ENCODE results near the gene ZBED4. TPM values are rescaled to one million over a fixed set of nuclear protein-coding genes. Genes with fewer than 3 reads are reported as not detected.

The ZBED4 gene
- total RNA-seq, 1 donor from 2014 or later: 22.7 TPM

DNA sequence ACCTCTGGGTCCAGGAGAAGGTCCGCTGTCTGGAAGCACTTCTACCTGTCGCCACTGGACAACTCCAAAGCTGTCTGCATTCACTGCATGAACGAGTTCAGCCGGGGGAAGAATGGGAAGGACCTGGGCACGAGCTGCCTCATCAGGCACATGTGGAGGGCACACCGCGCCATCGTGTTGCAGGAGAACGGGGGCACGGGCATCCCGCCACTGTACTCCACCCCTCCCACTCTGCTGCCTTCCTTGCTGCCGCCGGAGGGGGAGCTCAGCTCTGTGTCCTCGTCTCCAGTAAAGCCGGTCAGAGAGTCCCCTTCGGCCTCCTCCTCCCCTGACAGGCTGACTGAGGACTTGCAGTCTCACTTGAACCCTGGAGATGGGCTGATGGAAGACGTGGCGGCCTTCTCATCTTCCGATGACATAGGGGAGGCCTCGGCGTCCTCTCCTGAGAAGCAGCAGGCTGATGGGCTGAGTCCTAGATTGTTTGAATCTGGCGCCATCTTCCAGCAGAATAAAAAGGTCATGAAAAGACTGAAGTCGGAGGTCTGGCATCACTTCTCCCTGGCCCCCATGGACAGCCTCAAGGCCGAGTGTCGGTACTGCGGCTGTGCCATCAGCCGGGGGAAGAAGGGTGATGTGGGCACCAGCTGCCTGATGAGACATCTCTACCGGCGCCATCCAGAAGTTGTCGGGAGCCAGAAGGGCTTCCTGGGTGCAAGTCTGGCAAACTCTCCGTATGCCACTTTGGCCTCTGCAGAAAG is 31.0 kb downstream of the ZBED4 start:
- H3K27me3 Mint-ChIP-seq (ENCODE audit: low read depth, unreplicated experiment): no peaks in the 10 kb centered on the region
- no peak for DNase-seq (ENCODE audit: low read depth)
- Histone ChIP-seq H3K4me1 (ENCODE audit: insufficient read depth, low read length) (peaks cover 16% of the 10 kb centered on the region), H3K27ac (ENCODE audit: low read depth, low read length) (no peak overlapping the region), H3K79me2 (ENCODE audit: insufficient read depth, low read length) (peaks cover 98% of the 10 kb centered on the region), H3K36me3 (ENCODE audit: insufficient read depth, low read length) (peaks cover 9% of the 10 kb centered on the region), H3K9me3 (ENCODE audit: insufficient read depth, low read depth, low read length) (no peaks in the 10 kb centered on the region), H3K4me3 (ENCODE audit: insufficient read depth, low read depth, low read length) (no peak overlapping the region), H3K4me2 (ENCODE audit: low read length) (no peak overlapping the region), H3K9ac (ENCODE audit: low read length) (no peak overlapping the region), H2AFZ (ENCODE audit: low read depth, low read length) (no peak overlapping the region), H3K27me3 (ENCODE audit: insufficient read depth, low read length) (no peaks in the 10 kb centered on the region), H4K20me1 (ENCODE audit: insufficient read depth, low read length) (peaks cover 93% of the 10 kb centered on the region)
- TF ChIP-seq CTCF (IDR thresholded peaks at IDR 0.05; ENCODE audit: insufficient read depth, low read depth, low read length): no peak
- TF ChIP-seq EZH2 (IDR thresholded peaks at IDR 0.05; ENCODE audit: insufficient read depth, low read length): no peak
- FAIRE-seq: no peak
- peak overlapping the region; percentile 27 for H3K27ac Mint-ChIP-seq (ENCODE audit: unreplicated experiment)
- H3K9me3 Mint-ChIP-seq (ENCODE audit: unreplicated experiment): peaks cover 4% of the 10 kb centered on the region
- H3K36me3 Mint-ChIP-seq (ENCODE audit: low read depth, unreplicated experiment): peaks cover 52% of the 10 kb centered on the region
- H3K4me3 Mint-ChIP-seq (ENCODE audit: unreplicated experiment): no peak overlapping the region
- peaks cover 18% of the 10 kb centered on the region for H3K4me1 Mint-ChIP-seq (ENCODE audit: low read depth, unreplicated experiment)

- no peak overlapping the region for H2AFZ ChIP-seq (ENCODE audit: low read depth, low read length)
- no peak for TF ChIP-seq EZH2 (IDR thresholded peaks at IDR 0.05; ENCODE audit: insufficient read depth, low read length)
- no peak for TF ChIP-seq CTCF (IDR thresholded peaks at IDR 0.05; ENCODE audit: insufficient read depth, low read depth, low read length)
- H3K27me3 ChIP-seq (ENCODE audit: insufficient read depth, low read length): no peaks in the 10 kb centered on the region
- peaks cover 9% of the 10 kb centered on the region for H3K36me3 ChIP-seq (ENCODE audit: insufficient read depth, low read length)
- no peaks in the 10 kb centered on the region for H3K27me3 Mint-ChIP-seq (ENCODE audit: low read depth, unreplicated experiment)
- peaks cover 94% of the 10 kb centered on the region for H3K79me2 ChIP-seq (ENCODE audit: insufficient read depth, low read length)
- DNase-seq (ENCODE audit: low read depth) (no peak), FAIRE-seq (no peak)
- no peaks in the 10 kb centered on the region for H3K9me3 ChIP-seq (ENCODE audit: insufficient read depth, low read depth, low read length)
- H4K20me1 ChIP-seq (ENCODE audit: insufficient read depth, low read length): peaks cover 93% of the 10 kb centered on the region
- H3K27ac Mint-ChIP-seq (ENCODE audit: unreplicated experiment): no peak overlapping the region
- peaks cover 16% of the 10 kb centered on the region for H3K4me1 ChIP-seq (ENCODE audit: insufficient read depth, low read length)
- H3K4me1 Mint-ChIP-seq (ENCODE audit: low read depth, unreplicated experiment): peaks cover 18% of the 10 kb centered on the region
- H3K4me3 ChIP-seq (ENCODE audit: insufficient read depth, low read depth, low read length): no peak overlapping the region
- no peak overlapping the region for H3K4me2 ChIP-seq (ENCODE audit: low read length)
- no peak overlapping the region for H3K27ac ChIP-seq (ENCODE audit: low read depth, low read length)
- H3K36me3 Mint-ChIP-seq (ENCODE audit: low read depth, unreplicated experiment): peaks cover 53% of the 10 kb centered on the region
- no peak overlapping the region for H3K4me3 Mint-ChIP-seq (ENCODE audit: unreplicated experiment)
- H3K9me3 Mint-ChIP-seq (ENCODE audit: unreplicated experiment): peaks cover 7% of the 10 kb centered on the region
- no peak overlapping the region for H3K9ac ChIP-seq (ENCODE audit: low read length)
Observed at GRCh38 chr22:49885281-49885680, 31.6 kb downstream of the ZBED4 start.

GRCh38 chr22:49885881-49886280 is 32.2 kb downstream of the ZBED4 start:
- Mint-ChIP-seq H3K4me1 (ENCODE audit: low read depth, unreplicated experiment) (peaks cover 15% of the 10 kb centered on the region), H3K9me3 (ENCODE audit: unreplicated experiment) (peaks cover 7% of the 10 kb centered on the region), H3K27me3 (ENCODE audit: low read depth, unreplicated experiment) (no peaks in the 10 kb centered on the region), H3K27ac (ENCODE audit: unreplicated experiment) (no peak overlapping the region), H3K36me3 (ENCODE audit: low read depth, unreplicated experiment) (peaks cover 56% of the 10 kb centered on the region), H3K4me3 (ENCODE audit: unreplicated experiment) (no peak overlapping the region)
- peaks cover 12% of the 10 kb centered on the region for H3K36me3 ChIP-seq (ENCODE audit: insufficient read depth, low read length)
- no peak overlapping the region for H3K27ac ChIP-seq (ENCODE audit: low read depth, low read length)
- H2AFZ ChIP-seq (ENCODE audit: low read depth, low read length): no peak overlapping the region
- no peaks in the 10 kb centered on the region for H3K27me3 ChIP-seq (ENCODE audit: insufficient read depth, low read length)
- no peak for TF ChIP-seq EZH2 (IDR thresholded peaks at IDR 0.05; ENCODE audit: insufficient read depth, low read length)
- no peak for TF ChIP-seq CTCF (IDR thresholded peaks at IDR 0.05; ENCODE audit: insufficient read depth, low read depth, low read length)
- H3K9me3 ChIP-seq (ENCODE audit: insufficient read depth, low read depth, low read length): no peaks in the 10 kb centered on the region
- H3K4me1 ChIP-seq (ENCODE audit: insufficient read depth, low read length): peaks cover 11% of the 10 kb centered on the region
- peaks cover 91% of the 10 kb centered on the region for H3K79me2 ChIP-seq (ENCODE audit: insufficient read depth, low read length)
- DNase-seq (ENCODE audit: low read depth): no peak
- H4K20me1 ChIP-seq (ENCODE audit: insufficient read depth, low read length): peaks cover 88% of the 10 kb centered on the region
- H3K4me2 ChIP-seq (ENCODE audit: low read length): no peak overlapping the region
- FAIRE-seq: no peak
- H3K4me3 ChIP-seq (ENCODE audit: insufficient read depth, low read depth, low read length): no peak overlapping the region
- H3K9ac ChIP-seq (ENCODE audit: low read length): no peak overlapping the region

Measured in astrocyte (in vitro differentiated cells and primary cell).